Measurements from ENCODE around the gene CLEC18A. TPM values are rescaled to one million over a fixed set of nuclear protein-coding genes. Genes with fewer than 3 reads are reported as not detected.

CLEC18A gene
- total RNA-seq, 4 donors from 2014 or later = 0.67 to 1.1 TPM; not detected in 2

GRCh38 chr16:69924777-69925191 is 26.4 kb upstream of the CLEC18A start:
- Histone ChIP-seq H3K4me3 (peak overlapping the region; percentile 30 to 49), H3K27me3 (no peaks in the 10 kb centered on the region), H3K27ac (peak overlapping the region; percentile 92 to 99), H3K4me1 (peaks cover 0 to 17% of the 10 kb centered on the region in 2 donors), H3K9me3 (no peaks in the 10 kb centered on the region), H3K36me3 (no peaks in the 10 kb centered on the region)
- peak; percentile 83 to 85 for DNase-seq
- TF ChIP-seq CTCF (IDR thresholded peaks at IDR 0.05) (no peak), POLR2A (IDR thresholded peaks at IDR 0.05) (peak; percentile 61 to 68)
- intact Hi-C loops (cut with DNase I; ENCODE audit: low total_unique reads) = loop anchor here (5.0 kb wide), 1 partner anchor 127 kb away; no protein-coding TSS in a partner anchor

- H3K27me3 ChIP-seq = no peaks in the 10 kb centered on the region
- TF ChIP-seq CTCF (IDR thresholded peaks at IDR 0.05) (no peak), POLR2A (IDR thresholded peaks at IDR 0.05) (no peak)
- H3K4me3 ChIP-seq = peak overlapping the region; percentile 30 to 49
- no peaks in the 10 kb centered on the region for H3K36me3 ChIP-seq
- intact Hi-C loops (cut with DNase I; ENCODE audit: low total_unique reads) = loop anchor here (5.0 kb wide), 1 partner anchor 128 kb away; no protein-coding TSS in a partner anchor
- peaks cover 0 to 17% of the 10 kb centered on the region in 2 donors for H3K4me1 ChIP-seq
- no peaks in the 10 kb centered on the region for H3K9me3 ChIP-seq
- peak overlapping the region; percentile 92 to 99 for H3K27ac ChIP-seq
- no peak for DNase-seq
Observed at GRCh38 chr16:69925311-69925710, 25.8 kb upstream of the CLEC18A start.

- Histone ChIP-seq H3K27me3 (no peaks in the 10 kb centered on the region), H3K4me3 (peak overlapping the region in 1 of 2 donors; percentile 30), H3K27ac (peak overlapping the region; percentile 92 to 99), H3K9me3 (no peaks in the 10 kb centered on the region), H3K4me1 (peaks cover 0 to 17% of the 10 kb centered on the region in 2 donors), H3K36me3 (no peaks in the 10 kb centered on the region)
- no peak for DNase-seq
- no peak for TF ChIP-seq POLR2A (IDR thresholded peaks at IDR 0.05)
- TF ChIP-seq CTCF (IDR thresholded peaks at IDR 0.05) = peak in 1 of 4 experiments; percentile 3
- intact Hi-C loops (cut with DNase I; ENCODE audit: low total_unique reads) = loop anchor here (5.0 kb wide), 1 partner anchor 129 kb away; no protein-coding TSS in a partner anchor
Observed at GRCh38 chr16:69926241-69926640, 24.9 kb upstream of the CLEC18A start.

- H3K27me3 ChIP-seq = no peaks in the 10 kb centered on the region
- intact Hi-C loops (cut with DNase I; ENCODE audit: low total_unique reads) = loop anchor here (5.0 kb wide), 1 partner anchor 130 kb away; no protein-coding TSS in a partner anchor
- no peaks in the 10 kb centered on the region for H3K36me3 ChIP-seq
- peak overlapping the region; percentile 15 to 22 for H3K4me3 ChIP-seq
- H3K9me3 ChIP-seq = no peaks in the 10 kb centered on the region
- H3K4me1 ChIP-seq = peaks cover 0 to 17% of the 10 kb centered on the region in 2 donors
- DNase-seq = peak; percentile 80 to 82
- no peak for TF ChIP-seq CTCF (IDR thresholded peaks at IDR 0.05)
- peak in 1 of 2 donors; percentile 33 for TF ChIP-seq POLR2A (IDR thresholded peaks at IDR 0.05)
- peak overlapping the region; percentile 92 to 99 for H3K27ac ChIP-seq
Observed at GRCh38 chr16:69927056-69927757, 23.9 kb upstream of the CLEC18A start.

- H3K27ac ChIP-seq = no peak overlapping the region
- DNase-seq = no peak
- intact Hi-C loops (cut with DNase I; ENCODE audit: low total_unique reads) = loop anchor here (5.0 kb wide), 1 partner anchor 132 kb away; no protein-coding TSS in a partner anchor
- peaks cover 0 to 15% of the 10 kb centered on the region in 2 donors for H3K4me1 ChIP-seq
- H3K27me3 ChIP-seq = no peaks in the 10 kb centered on the region
- no peak overlapping the region for H3K4me3 ChIP-seq
- no peaks in the 10 kb centered on the region for H3K36me3 ChIP-seq
- TF ChIP-seq POLR2A (IDR thresholded peaks at IDR 0.05) = no peak
- TF ChIP-seq CTCF (IDR thresholded peaks at IDR 0.05) = no peak
- H3K9me3 ChIP-seq = no peaks in the 10 kb centered on the region
Observed at GRCh38 chr16:69928856-69929400, 22.2 kb upstream of the CLEC18A start.

All from uterus (tissue), 4 donors.